Upper lobe of right lung (tissue), 1 donor: ENCODE results near the gene MTG2. TPM values are rescaled to one million over a fixed set of nuclear protein-coding genes. Genes with fewer than 3 reads are reported as not detected.
A peak's percentile ranks its signal among the peaks of the same experiment; 100 is the strongest.

Source experiments
- ATAC-seq: fragments of 200-7000 bp; cut with Tn5 transposase; one replicate; pipeline ENCODE4 v1.9.1; 2020; ENCODE audit warnings: mild to moderate bottlenecking, moderate library complexity
- DNase-seq: peaks from one replicate; pipeline ENCODE4 v3.0.0-alpha.2; 2020
- H3K27ac ChIP-seq: fragments of 200-600 bp; one replicate; pipeline ENCODE4 v1.8.0; 2022
- H3K27me3 ChIP-seq: fragments of 200-600 bp; one replicate; pipeline ENCODE4 v1.8.0; 2022; ENCODE audit warnings: mild to moderate bottlenecking
- H3K36me3 ChIP-seq: fragments of 200-600 bp; one replicate; pipeline ENCODE4 v1.8.0; 2022
- H3K4me1 ChIP-seq: fragments of 200-600 bp; one replicate; pipeline ENCODE4 v1.8.0; 2022
- H3K4me3 ChIP-seq: fragments of 200-600 bp; one replicate; pipeline ENCODE4 v1.8.0; 2022; ENCODE audit warnings: mild to moderate bottlenecking
- H3K9me3 ChIP-seq: fragments of 200-600 bp; one replicate; pipeline ENCODE4 v1.8.0; 2022
- intact Hi-C: fragments of 100-400 bp; cut with DNase I; formaldehyde crosslinking; loops from one replicate; pipeline ENCODE4 v1.11.0; 2022
- total RNA-seq: library from RNA; stranded (reverse); fragmentation: NEBNext Ultra II Directional; extraction: Animal tissue kit (Norgen Biotek cat#: 25700); gene quantifications from one replicate; pipeline ENCODE4 v1.2.1, GENCODE V29; 2021
- TF ChIP-seq, protein P1 (sequence below): fragments of 200-600 bp; IDR thresholded peaks from one replicate; pipeline ENCODE4 v1.8.0; 2022; ENCODE audit warnings: antibody characterized with exemption
- donor health status: DM: no; HTN: yes; CAD: no; lungs with severe emphysema.

The MTG2 gene
- total RNA-seq, 1 donor from 2014 or later = 26.5 TPM

DNA sequence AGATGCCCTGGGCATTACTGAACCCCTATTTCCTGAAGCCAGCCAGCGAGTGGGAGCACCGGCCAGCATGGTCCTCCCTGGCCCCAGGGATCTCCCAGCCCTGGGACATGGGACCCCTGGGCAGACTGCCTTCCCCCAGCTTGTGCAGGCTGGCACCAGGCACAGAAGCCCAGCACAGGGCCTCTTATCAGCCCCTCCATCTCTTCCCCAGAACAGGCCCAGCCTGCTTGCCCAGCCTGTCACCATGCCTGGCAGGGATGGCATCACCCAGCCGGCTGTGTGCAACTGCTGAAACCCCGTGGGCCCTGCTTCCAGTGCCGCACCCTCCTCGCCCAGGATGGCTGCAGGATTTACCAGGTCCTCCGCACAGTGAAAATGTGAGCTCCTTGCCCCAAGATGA is 49.4 kb downstream of the MTG2 start:
- peaks cover 5% of the 10 kb centered on the region for H3K27me3 ChIP-seq
- intact Hi-C loops = no loop called here
- H3K9me3 ChIP-seq = no peaks in the 10 kb centered on the region
- H3K27ac ChIP-seq = no peak overlapping the region
- H3K36me3 ChIP-seq = no peaks in the 10 kb centered on the region
- no peaks in the 10 kb centered on the region for H3K4me1 ChIP-seq
- DNase-seq = no peak
- ATAC-seq = no peak
- TF ChIP-seq, protein P1, sequence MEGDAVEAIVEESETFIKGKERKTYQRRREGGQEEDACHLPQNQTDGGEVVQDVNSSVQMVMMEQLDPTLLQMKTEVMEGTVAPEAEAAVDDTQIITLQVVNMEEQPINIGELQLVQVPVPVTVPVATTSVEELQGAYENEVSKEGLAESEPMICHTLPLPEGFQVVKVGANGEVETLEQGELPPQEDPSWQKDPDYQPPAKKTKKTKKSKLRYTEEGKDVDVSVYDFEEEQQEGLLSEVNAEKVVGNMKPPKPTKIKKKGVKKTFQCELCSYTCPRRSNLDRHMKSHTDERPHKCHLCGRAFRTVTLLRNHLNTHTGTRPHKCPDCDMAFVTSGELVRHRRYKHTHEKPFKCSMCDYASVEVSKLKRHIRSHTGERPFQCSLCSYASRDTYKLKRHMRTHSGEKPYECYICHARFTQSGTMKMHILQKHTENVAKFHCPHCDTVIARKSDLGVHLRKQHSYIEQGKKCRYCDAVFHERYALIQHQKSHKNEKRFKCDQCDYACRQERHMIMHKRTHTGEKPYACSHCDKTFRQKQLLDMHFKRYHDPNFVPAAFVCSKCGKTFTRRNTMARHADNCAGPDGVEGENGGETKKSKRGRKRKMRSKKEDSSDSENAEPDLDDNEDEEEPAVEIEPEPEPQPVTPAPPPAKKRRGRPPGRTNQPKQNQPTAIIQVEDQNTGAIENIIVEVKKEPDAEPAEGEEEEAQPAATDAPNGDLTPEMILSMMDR = no peak
- H3K4me3 ChIP-seq = no peak overlapping the region

DNA sequence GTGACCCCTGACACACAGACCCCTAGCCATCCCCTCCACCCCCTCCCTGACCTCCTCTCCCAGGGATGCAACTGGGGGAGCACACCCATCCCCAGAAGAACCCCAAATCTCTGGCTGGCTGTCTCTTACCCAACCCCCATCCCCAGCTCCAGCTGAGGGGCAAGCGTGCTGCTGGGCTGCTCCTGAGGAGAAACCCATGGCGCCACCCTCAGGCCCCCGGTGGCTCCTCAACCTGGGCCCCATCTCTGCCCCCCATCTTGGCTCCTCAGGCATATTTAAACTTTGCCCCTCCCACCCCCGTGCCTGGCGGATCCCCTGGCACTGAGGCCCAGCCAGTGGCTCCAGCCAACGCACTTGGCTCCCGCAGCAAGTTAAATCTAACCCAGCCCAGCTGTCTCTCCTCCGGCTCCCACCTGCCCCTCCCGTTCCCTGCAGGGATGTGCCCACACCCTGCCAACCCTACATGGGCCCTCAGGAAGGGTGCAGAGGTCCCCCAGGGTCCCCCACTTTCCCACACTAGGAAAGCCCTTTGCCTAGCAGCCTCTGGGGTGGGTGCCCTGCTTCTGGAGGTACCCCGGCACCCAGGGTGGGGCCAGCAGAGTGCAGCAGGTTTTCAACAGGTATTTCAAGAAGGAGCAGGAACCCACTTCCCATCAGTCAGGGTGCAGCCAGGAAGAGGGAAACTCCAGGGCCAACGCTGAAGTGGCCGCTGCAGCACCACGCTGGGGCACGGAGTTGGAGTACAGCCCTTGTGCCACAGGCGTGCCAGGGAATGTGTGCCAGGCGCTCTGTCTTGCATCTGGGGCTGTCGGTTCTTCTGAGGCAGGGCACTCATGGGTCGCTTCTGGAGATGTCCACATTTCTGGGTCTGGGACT is 50.2 kb downstream of the MTG2 start:
- DNase-seq = no peak
- TF ChIP-seq, protein P1 = no peak
- no peaks in the 10 kb centered on the region for H3K4me1 ChIP-seq
- no peaks in the 10 kb centered on the region for H3K9me3 ChIP-seq
- no peak overlapping the region for H3K27ac ChIP-seq
- intact Hi-C loops = no loop called here
- H3K36me3 ChIP-seq = no peaks in the 10 kb centered on the region
- H3K4me3 ChIP-seq = no peak overlapping the region
- no peaks in the 10 kb centered on the region for H3K27me3 ChIP-seq
- no peak for ATAC-seq

DNA sequence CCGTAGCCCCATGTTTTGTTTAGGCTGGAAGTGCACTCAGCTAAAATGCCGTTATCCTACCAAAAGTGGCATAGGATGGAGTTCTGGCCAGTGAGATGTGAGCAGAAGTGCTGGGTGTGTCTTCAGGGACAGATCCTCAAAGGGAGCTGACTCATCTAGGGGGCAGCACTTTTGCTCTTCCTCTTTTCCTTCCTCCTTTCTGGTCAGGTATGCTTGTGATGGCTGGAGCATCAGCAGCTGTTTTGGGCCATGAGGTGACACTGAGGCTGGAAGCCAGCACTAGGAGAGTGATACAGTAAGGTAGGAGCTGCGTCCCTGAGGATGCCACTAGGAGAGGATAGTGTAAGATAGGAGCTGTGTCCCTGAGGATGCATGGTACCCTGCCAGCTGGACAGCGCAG is 50.9 kb downstream of the MTG2 start:
- no peak overlapping the region for H3K27ac ChIP-seq
- no peaks in the 10 kb centered on the region for H3K36me3 ChIP-seq
- intact Hi-C loops = no loop called here
- H3K4me3 ChIP-seq = no peak overlapping the region
- no peaks in the 10 kb centered on the region for H3K27me3 ChIP-seq
- TF ChIP-seq, protein P1 = no peak
- DNase-seq (no peak), ATAC-seq (no peak)
- H3K9me3 ChIP-seq = no peaks in the 10 kb centered on the region
- no peaks in the 10 kb centered on the region for H3K4me1 ChIP-seq

DNA sequence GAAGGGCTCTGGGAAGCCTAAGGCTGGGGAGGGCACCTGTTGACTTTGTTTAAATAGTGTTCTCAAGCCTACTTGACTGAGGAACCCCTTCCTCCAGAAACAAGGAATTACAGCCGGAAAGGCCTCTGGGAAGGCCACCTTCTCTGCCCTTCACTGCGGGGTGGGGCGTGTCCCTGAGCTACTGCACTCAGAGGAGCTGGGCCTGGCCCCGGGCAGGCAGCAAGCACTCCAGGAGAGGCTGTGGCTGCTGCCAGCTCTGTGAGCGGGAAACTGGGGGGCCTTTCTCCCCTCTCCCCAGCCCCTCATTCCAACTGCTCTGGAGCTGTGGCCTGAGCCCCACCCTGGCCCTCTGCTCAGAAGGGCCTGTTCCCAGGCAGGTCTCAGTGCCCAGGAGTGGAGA is 51.5 kb downstream of the MTG2 start:
- peaks cover 2% of the 10 kb centered on the region for H3K4me1 ChIP-seq
- H3K4me3 ChIP-seq = no peak overlapping the region
- no peaks in the 10 kb centered on the region for H3K36me3 ChIP-seq
- H3K27me3 ChIP-seq = no peaks in the 10 kb centered on the region
- intact Hi-C loops = no loop called here
- DNase-seq (peak; percentile 77), ATAC-seq (no peak)
- no peak overlapping the region for H3K27ac ChIP-seq
- no peaks in the 10 kb centered on the region for H3K9me3 ChIP-seq
- TF ChIP-seq, protein P1 = no peak

DNA sequence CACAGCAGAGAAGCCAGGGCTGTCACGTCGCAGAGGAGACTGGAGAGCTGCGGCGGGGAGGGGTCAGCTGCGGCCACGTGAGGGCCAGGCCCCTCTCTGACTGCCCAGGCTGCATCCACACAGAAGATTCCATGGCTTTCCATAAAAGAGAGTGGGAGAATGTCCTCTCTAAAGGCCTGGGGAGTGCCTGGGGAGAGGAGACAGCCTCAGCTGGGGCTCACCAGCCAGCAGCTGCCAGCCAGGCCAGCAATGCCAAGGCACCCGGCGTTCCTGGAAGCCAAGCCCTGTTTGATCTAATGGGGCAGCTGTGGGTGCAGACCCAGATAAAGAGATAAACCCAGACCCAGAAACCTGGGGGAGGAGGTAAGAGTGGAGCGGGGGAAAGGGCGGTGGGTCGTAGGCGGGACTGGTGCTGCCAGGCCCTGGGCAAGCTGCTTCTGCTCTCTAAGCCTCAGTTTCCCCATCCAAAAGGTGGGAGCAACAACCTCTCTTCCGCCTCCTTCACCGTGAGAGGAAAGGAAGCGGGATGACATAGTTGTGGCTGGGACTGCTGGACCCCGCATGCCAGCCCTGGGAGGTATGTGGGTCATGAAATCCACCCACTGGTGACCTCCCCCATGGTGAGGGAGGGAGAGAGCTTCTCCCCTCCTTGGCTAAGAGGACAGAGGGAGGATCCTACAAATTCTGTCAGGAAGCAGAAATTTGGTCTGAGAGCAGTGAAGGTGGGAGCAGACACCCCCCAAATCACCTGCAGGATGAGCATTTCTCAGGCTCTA is 52.4 kb downstream of the MTG2 start:
- no peak overlapping the region for H3K27ac ChIP-seq
- intact Hi-C loops = no loop called here
- ATAC-seq = no peak
- no peaks in the 10 kb centered on the region for H3K36me3 ChIP-seq
- no peaks in the 10 kb centered on the region for H3K9me3 ChIP-seq
- no peak for DNase-seq
- no peak overlapping the region for H3K4me3 ChIP-seq
- H3K27me3 ChIP-seq = no peaks in the 10 kb centered on the region
- TF ChIP-seq, protein P1 = no peak
- peaks cover 10% of the 10 kb centered on the region for H3K4me1 ChIP-seq
